AG04450 (cell line): ENCODE measurements around the gene MET. TPM values are rescaled to one million over a fixed set of nuclear protein-coding genes. Genes with fewer than 3 reads are reported as not detected.

Source experiments
- CTCF ChIA-PET: fragments of 300-600, 350-600 bp; formaldehyde crosslinking; extraction: SDS; loops from one replicate; lab custom pipeline; 2022; ENCODE audit warnings: antibody characterized with exemption, inconsistent platforms; lab: Charles Lee
- POLR2A ChIA-PET: fragments of 350-600 bp; formaldehyde crosslinking; extraction: SDS; loops from one replicate; lab custom pipeline; 2021; ENCODE audit warnings: antibody characterized with exemption, inconsistent platforms; lab: Yijun Ruan, JAX
- DNase-seq: peaks from one replicate; pipeline ENCODE4 v3.0.0-alpha.2; 2011; ENCODE audit warnings: low read depth, low spot score
- H3K27ac ChIP-seq: one replicate; pipeline ENCODE4 v1.5.1; 2012; ENCODE audit warnings: low read depth, low read length, control low read depth
- H3K27me3 ChIP-seq: one replicate; pipeline ENCODE4 v1.6.0; 2012; ENCODE audit warnings: low read length; ENCODE audit not compliant: control insufficient read depth, insufficient read depth
- H3K4me3 ChIP-seq: 2 replicates; pipeline ENCODE4 v1.5.1; 2011; ENCODE audit warnings: mild to moderate bottlenecking, low read depth, low read length, control low read depth
- H3K9me3 ChIP-seq: 2 replicates; pipeline ENCODE4 v1.5.1; 2012; ENCODE audit warnings: low read length; ENCODE audit not compliant: control insufficient read depth, insufficient read depth
- polyA plus RNA-seq: library from polyadenylated mRNA; depleted of rRNA; stranded (reverse); fragments of >200 nt; gene quantifications from 2 replicates; pipeline ENCODE4 v1.2.3, GENCODE V29; 2011
- TF ChIP-seq, protein P1 (sequence below): IDR thresholded peaks from 2 replicates; pipeline ENCODE4 v1.5.1; 2011; ENCODE audit warnings: low read depth, low read length, control low read depth, inconsistent platforms

MET gene
- polyA plus RNA-seq, 1 experiment = 20.8 TPM

DNA sequence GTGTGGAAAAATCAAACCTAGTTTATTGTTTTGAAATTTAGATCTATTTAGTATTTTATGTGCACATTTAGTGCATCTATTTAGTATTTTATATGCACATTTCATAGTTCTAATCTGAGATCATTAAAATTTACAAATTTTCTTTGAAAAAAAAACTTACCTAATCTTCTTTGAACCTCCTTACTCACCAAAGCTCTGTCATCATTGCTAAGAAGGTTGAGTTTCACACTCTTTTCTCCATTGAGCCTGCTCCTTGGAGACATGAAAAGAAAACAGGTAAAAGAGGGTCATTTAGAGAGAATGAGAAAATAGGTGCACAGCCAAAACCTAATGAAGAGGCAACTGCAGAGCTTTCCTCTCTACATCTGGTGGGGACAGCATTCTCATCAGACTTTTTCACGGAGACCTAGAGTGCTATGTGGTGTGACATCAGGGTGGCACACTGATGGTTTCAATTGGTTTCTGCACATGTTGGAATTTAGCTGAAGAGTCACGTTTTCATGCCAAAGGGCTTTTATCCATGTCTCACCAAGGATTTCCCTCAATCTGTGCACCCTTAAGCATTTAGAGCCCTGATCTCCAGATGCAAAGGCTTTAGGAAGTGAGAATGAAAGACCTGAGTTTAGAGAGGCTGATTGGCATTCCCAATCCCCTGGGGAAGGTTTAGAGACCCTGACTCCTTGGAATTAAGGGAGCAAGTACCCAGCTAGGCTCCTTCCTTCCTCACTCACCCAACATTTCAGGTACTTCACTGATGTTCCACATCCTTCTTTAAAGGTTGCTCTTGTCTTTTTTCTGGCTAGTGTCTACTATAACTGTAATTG lies 101.1 kb downstream of the MET start:
- DNase-seq = no peak
- CTCF ChIA-PET = no interaction called here
- TF ChIP-seq, protein P1, sequence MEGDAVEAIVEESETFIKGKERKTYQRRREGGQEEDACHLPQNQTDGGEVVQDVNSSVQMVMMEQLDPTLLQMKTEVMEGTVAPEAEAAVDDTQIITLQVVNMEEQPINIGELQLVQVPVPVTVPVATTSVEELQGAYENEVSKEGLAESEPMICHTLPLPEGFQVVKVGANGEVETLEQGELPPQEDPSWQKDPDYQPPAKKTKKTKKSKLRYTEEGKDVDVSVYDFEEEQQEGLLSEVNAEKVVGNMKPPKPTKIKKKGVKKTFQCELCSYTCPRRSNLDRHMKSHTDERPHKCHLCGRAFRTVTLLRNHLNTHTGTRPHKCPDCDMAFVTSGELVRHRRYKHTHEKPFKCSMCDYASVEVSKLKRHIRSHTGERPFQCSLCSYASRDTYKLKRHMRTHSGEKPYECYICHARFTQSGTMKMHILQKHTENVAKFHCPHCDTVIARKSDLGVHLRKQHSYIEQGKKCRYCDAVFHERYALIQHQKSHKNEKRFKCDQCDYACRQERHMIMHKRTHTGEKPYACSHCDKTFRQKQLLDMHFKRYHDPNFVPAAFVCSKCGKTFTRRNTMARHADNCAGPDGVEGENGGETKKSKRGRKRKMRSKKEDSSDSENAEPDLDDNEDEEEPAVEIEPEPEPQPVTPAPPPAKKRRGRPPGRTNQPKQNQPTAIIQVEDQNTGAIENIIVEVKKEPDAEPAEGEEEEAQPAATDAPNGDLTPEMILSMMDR = no peak
- no peak overlapping the region for H3K27ac ChIP-seq
- peaks cover 3% of the 10 kb centered on the region; the same call in 1 of the 2 replicates for H3K9me3 ChIP-seq
- POLR2A ChIA-PET = no interaction called here
- H3K27me3 ChIP-seq = no peaks in the 10 kb centered on the region
- no peak overlapping the region for H3K4me3 ChIP-seq

DNA sequence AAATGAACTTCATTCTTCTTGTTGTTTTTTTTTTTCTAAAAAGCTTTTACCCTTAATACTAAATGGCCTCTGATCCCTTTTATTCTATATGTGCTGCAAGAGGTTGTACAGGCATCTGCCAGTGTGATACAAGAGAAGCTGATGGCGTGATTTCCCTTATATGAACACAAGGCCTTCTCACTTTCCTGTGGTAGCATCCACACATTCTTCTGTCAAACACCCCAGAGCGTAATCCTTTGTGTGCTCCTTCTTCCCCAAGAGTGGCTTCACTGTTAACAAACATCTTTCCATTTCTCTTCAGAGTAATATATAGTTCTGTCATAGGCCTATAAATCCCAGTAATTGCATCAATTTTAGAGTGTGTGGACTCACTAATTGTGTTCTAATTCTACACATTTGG lies 104.0 kb downstream of the MET start:
- no peak for DNase-seq
- POLR2A ChIA-PET = no interaction called here
- Histone ChIP-seq H3K9me3 (peaks cover 3% of the 10 kb centered on the region; the same call in 1 of the 2 replicates), H3K27me3 (no peaks in the 10 kb centered on the region), H3K27ac (no peak overlapping the region), H3K4me3 (no peak overlapping the region)
- CTCF ChIA-PET = interaction anchor here (0.6 to 1.3 kb wide), 3 partner anchors 27 to 638 kb away, joined by 3 read pairs; no protein-coding TSS in a partner anchor
- TF ChIP-seq, protein P1 = no peak

DNA sequence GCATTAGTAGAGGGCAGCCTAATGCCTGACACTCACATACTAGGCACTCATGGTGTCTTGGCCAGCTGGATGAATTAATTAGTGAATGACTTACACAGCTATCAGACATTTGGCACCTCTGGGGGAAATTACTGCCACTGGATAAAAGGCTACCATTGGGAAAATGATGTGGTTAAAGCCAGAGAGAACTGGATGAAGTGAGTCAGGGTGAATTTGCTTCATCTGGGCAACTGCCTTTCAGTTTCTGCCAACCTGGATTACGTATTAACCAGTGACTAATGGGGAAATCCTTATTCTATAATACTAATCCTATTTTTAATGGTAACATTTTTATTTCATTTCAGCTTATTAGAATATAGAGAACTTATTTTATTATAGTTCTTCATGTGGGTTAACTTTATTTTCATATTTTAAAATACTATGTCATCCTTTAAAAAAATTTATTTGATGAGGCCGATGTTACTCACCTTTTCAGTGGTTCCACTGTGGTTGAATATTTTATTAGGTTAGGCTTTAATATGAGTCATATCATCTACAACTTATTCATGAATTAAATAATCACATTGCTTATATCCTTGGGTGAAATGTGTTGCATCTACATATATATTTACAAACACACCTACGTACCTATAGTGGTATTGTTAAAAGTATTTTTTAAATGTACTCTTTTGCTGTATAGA lies 104.8 kb downstream of the MET start:
- POLR2A ChIA-PET = no interaction called here
- TF ChIP-seq, protein P1 = no peak
- CTCF ChIA-PET = interaction anchor here (0.9 to 1.3 kb wide), 2 partner anchors 26 to 185 kb away, joined by 3 read pairs; no protein-coding TSS in a partner anchor
- no peak for DNase-seq
- Histone ChIP-seq H3K27ac (peak overlapping the region; percentile 59), H3K27me3 (no peaks in the 10 kb centered on the region), H3K9me3 (peaks cover 3% of the 10 kb centered on the region; the same call in 1 of the 2 replicates), H3K4me3 (no peak overlapping the region)

DNA sequence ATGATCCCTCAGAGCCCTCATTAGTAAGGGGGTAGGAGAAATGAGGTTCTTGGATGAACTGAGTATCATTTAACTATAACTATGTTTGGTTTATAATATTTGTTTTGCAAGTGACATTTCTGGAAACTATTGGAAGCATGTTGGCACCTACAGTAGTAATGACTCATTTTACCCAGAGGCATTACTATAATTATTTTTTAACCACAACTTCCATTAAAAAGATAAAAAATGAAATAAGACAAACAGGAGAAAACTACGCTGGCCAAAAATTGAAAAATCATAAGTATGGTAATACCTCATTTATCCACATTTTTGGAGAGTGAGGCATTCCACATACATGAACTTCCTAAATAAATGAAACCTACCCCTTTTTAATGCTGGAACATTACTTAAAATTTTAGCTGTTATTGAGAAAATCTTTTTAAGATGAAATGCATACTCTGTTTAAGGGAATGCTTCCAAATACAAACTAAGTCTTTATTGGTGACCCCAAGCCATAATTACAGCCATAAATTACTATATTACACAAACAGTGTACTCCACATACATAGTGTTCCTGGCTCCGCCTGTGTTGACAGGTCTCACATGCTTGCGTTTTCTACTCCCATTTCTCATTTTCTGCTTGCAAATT lies 105.8 kb downstream of the MET start:
- CTCF ChIA-PET = interaction anchor here (1.3 kb wide), 1 partner anchor 186 kb away, joined by 3 read pairs; no protein-coding TSS in a partner anchor
- TF ChIP-seq, protein P1 = no peak
- Histone ChIP-seq H3K27me3 (no peaks in the 10 kb centered on the region), H3K9me3 (peaks cover 3% of the 10 kb centered on the region; the same call in 1 of the 2 replicates), H3K27ac (no peak overlapping the region), H3K4me3 (no peak overlapping the region)
- POLR2A ChIA-PET = interaction anchor here (0.6 kb wide), 1 partner anchor 279 kb away, joined by 4 read pairs; no protein-coding TSS in a partner anchor
- DNase-seq = no peak
